Right lobe of liver (tissue), 6 donors: ENCODE data around the gene ERICH6. TPM values are rescaled to one million over a fixed set of nuclear protein-coding genes. Genes with fewer than 3 reads are reported as not detected.
A peak's percentile ranks its signal among the peaks of the same experiment; 100 is the strongest.

Experiments used
- ATAC-seq, 4 donors: fragments of 200-7000 bp; cut with Tn5 transposase; one replicate each; pipeline ENCODE4 v1.9.1; 2020; ENCODE audit warnings: mild to moderate bottlenecking in 4 of 4, moderate library complexity in 4 of 4
- DNase-seq, 3 donors: peaks; one replicate each; pipeline ENCODE4 v3.0.0-alpha.2; 2020
- H3K27ac ChIP-seq, 3 donors: fragments of 200-600 bp; one replicate each; pipeline ENCODE4 v1.8.0; 2022
- H3K27me3 ChIP-seq, 2 donors: fragments of 200-600 bp; one replicate each; pipeline ENCODE4 v1.8.0; 2022
- H3K36me3 ChIP-seq, 4 donors: fragments of 200-600 bp; sonication (generic) in 1 of 4; one replicate each; pipeline versions ENCODE4 v1.5.1 to v1.8.0; 2017 to 2022; ENCODE audit warnings: control low read depth in 1 of 4
- H3K4me1 ChIP-seq, 4 donors: fragments of 200-600 bp; sonication (generic) in 1 of 4; one replicate each; pipeline versions ENCODE4 v1.5.1 to v1.8.0; 2017 to 2022; ENCODE audit warnings: control low read depth in 1 of 4
- H3K4me3 ChIP-seq, 3 donors: fragments of 200-600 bp; one replicate each; pipeline ENCODE4 v1.8.0; 2022
- H3K9me3 ChIP-seq, 4 donors: fragments of 200-600 bp; sonication (generic) in 1 of 4; one replicate each; pipeline versions ENCODE4 v1.5.1 to v1.8.0; 2017 to 2022; ENCODE audit warnings: control low read depth in 1 of 4
- POLR2A ChIP-seq: fragments of 450-650 bp; IDR thresholded peaks from one replicate; pipeline ENCODE4 v1.6.1; 2017; ENCODE audit warnings: antibody characterized with exemption, mild to moderate bottlenecking
- WGBS: methylation state at CpG from one replicate; pipeline ENCODE4 v1.1.6; 2018; ENCODE audit warnings: low coverage, low lambda C conversion rate; ENCODE audit not compliant: insufficient coverage; ENCODE audit errors: missing lambda C conversion rate; 5-methylcytosine and 5-hydroxymethylcytosine counted together
- intact Hi-C, 2 donors: fragments of 100-400 bp; cut with DNase I; formaldehyde crosslinking; loops; one replicate each; pipeline versions ENCODE4 v1.11.2 to v1.14.1; 2022
- total RNA-seq, 6 experiments: library from RNA; depleted of rRNA in 2 of 6; stranded (reverse); fragments of >200 nt in 2 of 6; fragmentation: NEBNext Ultra II Directional in 3 of 6; extraction: Animal tissue kit (Norgen Biotek cat#: 25700) in 3 of 6; gene quantifications; one replicate each; pipeline versions ENCODE4 v1.1.0 to v1.2.4, GENCODE V29; 2016 to 2023
- TF ChIP-seq, protein P1 (sequence below), 4 donors: fragments of 200-600 bp in 3 of 4; fragments of 450-650 bp in 1 of 4; IDR thresholded peaks; one replicate each; pipeline versions ENCODE4 v1.5.1 to v1.8.0; 2016 to 2022; ENCODE audit warnings: antibody characterized with exemption in 4 of 4, mild to moderate bottlenecking in 2 of 4
- donor health status: DM: no; HTN: yes; CAD: no.
- donor health status: DM: no; HTN: no; CAD: no.
- donor health status: DM: no; HTN: no; CAD: no.
- donor health status: DM: no; HTN: yes; CAD: no.
- donor health status: DM: no; HTN: yes; CAD: no.

ERICH6 gene
- total RNA-seq, 6 experiments from 2014 or later = 0.49 TPM; not detected in 5

- 52% methylated on average over 8 of the region's 8 CpGs for WGBS
- TF ChIP-seq POLR2A = no peak
- TF ChIP-seq, protein P1, sequence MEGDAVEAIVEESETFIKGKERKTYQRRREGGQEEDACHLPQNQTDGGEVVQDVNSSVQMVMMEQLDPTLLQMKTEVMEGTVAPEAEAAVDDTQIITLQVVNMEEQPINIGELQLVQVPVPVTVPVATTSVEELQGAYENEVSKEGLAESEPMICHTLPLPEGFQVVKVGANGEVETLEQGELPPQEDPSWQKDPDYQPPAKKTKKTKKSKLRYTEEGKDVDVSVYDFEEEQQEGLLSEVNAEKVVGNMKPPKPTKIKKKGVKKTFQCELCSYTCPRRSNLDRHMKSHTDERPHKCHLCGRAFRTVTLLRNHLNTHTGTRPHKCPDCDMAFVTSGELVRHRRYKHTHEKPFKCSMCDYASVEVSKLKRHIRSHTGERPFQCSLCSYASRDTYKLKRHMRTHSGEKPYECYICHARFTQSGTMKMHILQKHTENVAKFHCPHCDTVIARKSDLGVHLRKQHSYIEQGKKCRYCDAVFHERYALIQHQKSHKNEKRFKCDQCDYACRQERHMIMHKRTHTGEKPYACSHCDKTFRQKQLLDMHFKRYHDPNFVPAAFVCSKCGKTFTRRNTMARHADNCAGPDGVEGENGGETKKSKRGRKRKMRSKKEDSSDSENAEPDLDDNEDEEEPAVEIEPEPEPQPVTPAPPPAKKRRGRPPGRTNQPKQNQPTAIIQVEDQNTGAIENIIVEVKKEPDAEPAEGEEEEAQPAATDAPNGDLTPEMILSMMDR (IDR thresholded peaks at IDR 0.05) = no peak
- Histone ChIP-seq H3K9me3 (no peaks in the 10 kb centered on the region), H3K27ac (peak overlapping the region in 2 of 3 donors; percentile 69 to 94), H3K36me3 (peaks cover 0 to 12% (median 0%) of the 10 kb centered on the region in 4 donors), H3K27me3 (no peaks in the 10 kb centered on the region), H3K4me3 (no peak overlapping the region), H3K4me1 (peaks cover 0 to 95% (median 48%) of the 10 kb centered on the region in 4 donors)
- DNase-seq = peak in 1 of 3 donors; percentile 75
- peak; percentile 9 to 38 (median 25) for ATAC-seq
- intact Hi-C loops = no loop called here
These were observed 40.6 kb upstream of the ERICH6 start for GRCh38 chr3:150744041-150744918.

- H3K9me3 ChIP-seq = no peaks in the 10 kb centered on the region
- peaks cover 0 to 95% (median 48%) of the 10 kb centered on the region in 4 donors for H3K4me1 ChIP-seq
These were observed 39.8 kb upstream of the ERICH6 start for GRCh38 chr3:150743508-150743907.

GRCh38 chr3:150742679-150743078, 39.0 kb upstream of the ERICH6 start:
- Histone ChIP-seq H3K27ac (peak overlapping the region in 2 of 3 donors; percentile 75 to 94), H3K4me1 (peaks cover 0 to 95% (median 47%) of the 10 kb centered on the region in 4 donors), H3K9me3 (no peaks in the 10 kb centered on the region), H3K27me3 (no peaks in the 10 kb centered on the region), H3K4me3 (no peak overlapping the region), H3K36me3 (peaks cover 0 to 12% (median 0%) of the 10 kb centered on the region in 4 donors)
- no peak for TF ChIP-seq POLR2A
- TF ChIP-seq, protein P1 (IDR thresholded peaks at IDR 0.05) = no peak
- DNase-seq (no peak), ATAC-seq (no peak)
- 90% methylated on average over 3 of the region's 4 CpGs for WGBS
- intact Hi-C loops = no loop called here

More at GRCh38 chr3:150743508-150743907, 39.8 kb upstream of the ERICH6 start:
- H3K27me3 ChIP-seq = no peaks in the 10 kb centered on the region
- WGBS = 30% methylated on average over 2 of the region's 2 CpGs
- peak overlapping the region in 2 of 3 donors; percentile 69 to 94 for H3K27ac ChIP-seq
- no peak for ATAC-seq
- TF ChIP-seq POLR2A = no peak
- TF ChIP-seq, protein P1 (IDR thresholded peaks at IDR 0.05) = no peak
- no peak for DNase-seq
- no peak overlapping the region for H3K4me3 ChIP-seq
- peaks cover 0 to 12% (median 0%) of the 10 kb centered on the region in 4 donors for H3K36me3 ChIP-seq
- intact Hi-C loops = no loop called here

- ATAC-seq (no peak), DNase-seq (peak in 1 of 3 donors; percentile 64)
- H3K27me3 ChIP-seq = no peaks in the 10 kb centered on the region
- intact Hi-C loops = no loop called here
- no peak for TF ChIP-seq POLR2A
- TF ChIP-seq, protein P1 (IDR thresholded peaks at IDR 0.05) = no peak
- H3K4me1 ChIP-seq = peaks cover 0 to 93% (median 46%) of the 10 kb centered on the region in 4 donors
- H3K4me3 ChIP-seq = no peak overlapping the region
- H3K36me3 ChIP-seq = peaks cover 0 to 12% (median 0%) of the 10 kb centered on the region in 4 donors
- H3K9me3 ChIP-seq = no peaks in the 10 kb centered on the region
- peak overlapping the region; percentile 66 to 94 (median 75) for H3K27ac ChIP-seq
- 74% methylated on average over 9 of the region's 15 CpGs for WGBS
These were observed 38.4 kb upstream of the ERICH6 start for GRCh38 chr3:150742141-150742523.
